ENCODE results near the gene RAPGEF5.

DNA sequence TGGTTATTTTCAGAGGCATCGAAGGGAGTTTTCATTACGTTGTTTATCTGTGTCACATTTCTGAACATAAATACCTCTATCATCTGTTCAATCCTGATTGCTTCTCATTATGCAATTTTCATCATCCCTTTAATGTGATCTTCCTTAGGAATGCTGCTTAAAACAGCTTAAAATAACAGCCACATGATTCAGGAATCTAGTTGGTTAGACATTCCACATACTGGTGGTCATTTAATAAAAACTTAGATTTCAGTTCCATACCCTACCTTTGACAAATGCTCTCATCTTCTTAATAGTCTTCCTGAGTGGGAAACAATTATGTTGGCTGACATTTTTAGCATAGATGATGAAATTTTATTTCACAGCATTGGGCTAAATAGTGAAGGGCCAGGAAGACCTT lies 219.9 kb downstream of the RAPGEF5 start:
- TF ChIP-seq, protein P1, sequence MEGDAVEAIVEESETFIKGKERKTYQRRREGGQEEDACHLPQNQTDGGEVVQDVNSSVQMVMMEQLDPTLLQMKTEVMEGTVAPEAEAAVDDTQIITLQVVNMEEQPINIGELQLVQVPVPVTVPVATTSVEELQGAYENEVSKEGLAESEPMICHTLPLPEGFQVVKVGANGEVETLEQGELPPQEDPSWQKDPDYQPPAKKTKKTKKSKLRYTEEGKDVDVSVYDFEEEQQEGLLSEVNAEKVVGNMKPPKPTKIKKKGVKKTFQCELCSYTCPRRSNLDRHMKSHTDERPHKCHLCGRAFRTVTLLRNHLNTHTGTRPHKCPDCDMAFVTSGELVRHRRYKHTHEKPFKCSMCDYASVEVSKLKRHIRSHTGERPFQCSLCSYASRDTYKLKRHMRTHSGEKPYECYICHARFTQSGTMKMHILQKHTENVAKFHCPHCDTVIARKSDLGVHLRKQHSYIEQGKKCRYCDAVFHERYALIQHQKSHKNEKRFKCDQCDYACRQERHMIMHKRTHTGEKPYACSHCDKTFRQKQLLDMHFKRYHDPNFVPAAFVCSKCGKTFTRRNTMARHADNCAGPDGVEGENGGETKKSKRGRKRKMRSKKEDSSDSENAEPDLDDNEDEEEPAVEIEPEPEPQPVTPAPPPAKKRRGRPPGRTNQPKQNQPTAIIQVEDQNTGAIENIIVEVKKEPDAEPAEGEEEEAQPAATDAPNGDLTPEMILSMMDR (conservative IDR thresholded peaks at IDR 0.05 in 1 of 2, IDR thresholded peaks at IDR 0.05 in 1 of 2; ENCODE audit: extremely low read depth in 1 of 2, insufficient read depth in 1 of 2, low read depth in 1 of 2, low read length in 2 of 2): no peak
- no peak for TF ChIP-seq EZH2 (IDR thresholded peaks at IDR 0.05; ENCODE audit: borderline replicate concordance, low read length)
